ENCODE data around the gene TMEM130. TPM values are rescaled to one million over a fixed set of nuclear protein-coding genes. Genes with fewer than 3 reads are reported as not detected.
"Not testable (repeated sequence)": the region's sequence is repeated elsewhere in the genome, so short reads cannot be mapped to it uniquely, and the experiment has no call there.

The TMEM130 gene
- total RNA-seq, 2 experiments from 2014 or later, result 0.38 TPM; not detected in 1

GRCh38 chr7:98875501-98875900 is 5.7 kb upstream of the TMEM130 start:
- Mint-ChIP-seq H3K27ac (no peak overlapping the region), H3K9me3 (no peaks in the 10 kb centered on the region), H3K27me3 (peaks cover 11% of the 10 kb centered on the region), H3K4me1 (ENCODE audit: low read depth) (peaks cover 6% of the 10 kb centered on the region), H3K4me3 (no peak overlapping the region), H3K36me3 (ENCODE audit: low read depth) (peaks cover 10% of the 10 kb centered on the region)
- intact Hi-C loops (cut with micrococcal nuclease), result no loop called here
- ATAC-seq (no peak), DNase-seq (no peak)
- CTCF ChIA-PET, result no interaction called here
- TF ChIP-seq CTCF (IDR thresholded peaks at IDR 0.05), result no peak
- POLR2A ChIA-PET, result no interaction called here

GRCh38 chr7:98874942-98875341 is 5.1 kb upstream of the TMEM130 start:
- POLR2A ChIA-PET, result no interaction called here
- H3K36me3 Mint-ChIP-seq (ENCODE audit: low read depth), result peaks cover 7% of the 10 kb centered on the region

GRCh38 chr7:98873610-98874009 is 3.8 kb upstream of the TMEM130 start:
- H3K4me3 Mint-ChIP-seq, POLR2A ChIA-PET: not testable (repeated sequence)

More at GRCh38 chr7:98874942-98875341, 5.1 kb upstream of the TMEM130 start:
- TF ChIP-seq CTCF (IDR thresholded peaks at IDR 0.05), result no peak
- CTCF ChIA-PET, result no interaction called here
- Mint-ChIP-seq H3K9me3 (no peaks in the 10 kb centered on the region), H3K4me3 (no peak overlapping the region), H3K27ac (no peak overlapping the region), H3K27me3 (peaks cover 13% of the 10 kb centered on the region), H3K4me1 (ENCODE audit: low read depth) (peaks cover 3% of the 10 kb centered on the region)
- intact Hi-C loops (cut with micrococcal nuclease), result no loop called here
- DNase-seq (no peak), ATAC-seq (no peak)

GRCh38 chr7:98872328-98872924 is 2.6 kb upstream of the TMEM130 start:
- H3K4me1 Mint-ChIP-seq (ENCODE audit: low read depth), result no peaks in the 10 kb centered on the region
- peaks cover 24% of the 10 kb centered on the region for H3K27me3 Mint-ChIP-seq
- no peaks in the 10 kb centered on the region for H3K9me3 Mint-ChIP-seq
- DNase-seq (peak; percentile 50), ATAC-seq (peak; percentile 46)
- intact Hi-C loops (cut with micrococcal nuclease), result no loop called here
- peak; percentile 52 for TF ChIP-seq CTCF (IDR thresholded peaks at IDR 0.05)
- no peak overlapping the region for H3K4me3 Mint-ChIP-seq
- ChIA-PET CTCF (interaction anchor here (0.6 to 1.9 kb wide), 8 partner anchors 9 to 459 kb away, joined by 3 to 8 read pairs (median 4); no protein-coding TSS in a partner anchor), POLR2A (no interaction called here)
- no peak overlapping the region for H3K27ac Mint-ChIP-seq
- H3K36me3 Mint-ChIP-seq (ENCODE audit: low read depth), result no peaks in the 10 kb centered on the region

More at GRCh38 chr7:98873610-98874009, 3.8 kb upstream of the TMEM130 start:
- H3K27ac Mint-ChIP-seq; H3K9me3 Mint-ChIP-seq; ATAC-seq; H3K4me1 Mint-ChIP-seq (ENCODE audit: low read depth); DNase-seq; H3K36me3 Mint-ChIP-seq (ENCODE audit: low read depth); intact Hi-C loops (cut with micrococcal nuclease): not testable (repeated sequence)
- peaks cover 19% of the 10 kb centered on the region for H3K27me3 Mint-ChIP-seq
- CTCF ChIA-PET, result interaction anchor here (1.2 to 1.3 kb wide), 2 partner anchors 10 to 42 kb away, joined by 3 read pairs; no protein-coding TSS in a partner anchor

- ATAC-seq (no peak), DNase-seq (no peak)
- Mint-ChIP-seq H3K27ac (no peak overlapping the region), H3K27me3 (peaks cover 24% of the 10 kb centered on the region), H3K36me3 (ENCODE audit: low read depth) (no peaks in the 10 kb centered on the region), H3K4me1 (ENCODE audit: low read depth) (no peaks in the 10 kb centered on the region), H3K4me3 (peak overlapping the region; percentile 65), H3K9me3 (no peaks in the 10 kb centered on the region)
- intact Hi-C loops (cut with micrococcal nuclease), result no loop called here
- CTCF ChIA-PET, result interaction anchor here (1.3 to 1.4 kb wide), 2 partner anchors 8 to 40 kb away, joined by 3 to 7 read pairs; no protein-coding TSS in a partner anchor
- TF ChIP-seq CTCF (IDR thresholded peaks at IDR 0.05), result no peak
- POLR2A ChIA-PET, result no interaction called here
These were observed 1.1 kb upstream of the TMEM130 start for GRCh38 chr7:98870807-98871491.

Measured in activated CD8-positive, alpha-beta T cell treated with anti-CD3 and anti-CD28 coated beads for 36 hours (primary cell).